Astrocyte (in vitro differentiated cells and primary cell): ENCODE results near the gene PDLIM3. TPM values are rescaled to one million over a fixed set of nuclear protein-coding genes. Genes with fewer than 3 reads are reported as not detected.

ENCODE experiments used
- DNase-seq: peaks from one replicate; pipeline ENCODE4 v3.0.0-alpha.2; 2010; ENCODE audit warnings: low read depth
- FAIRE-seq: peaks from 2 replicates; lab custom pipeline; 2011; peaks lifted over from hg19 to GRCh38; lab: Jason Lieb, UNC
- H2AFZ ChIP-seq: 2 replicates; pipeline ENCODE4 v1.6.0; 2012; ENCODE audit warnings: low read depth, low read length, inconsistent platforms
- H3K27ac ChIP-seq: 2 replicates; pipeline ENCODE4 v1.5.1; 2011; ENCODE audit warnings: low read depth, low read length, inconsistent platforms
- H3K27me3 ChIP-seq: 2 replicates; pipeline ENCODE4 v1.6.0; 2011; ENCODE audit warnings: low read length, inconsistent platforms; ENCODE audit not compliant: insufficient read depth
- H3K36me3 ChIP-seq: 2 replicates; pipeline ENCODE4 v1.5.1; 2011; ENCODE audit warnings: low read length, inconsistent platforms; ENCODE audit not compliant: insufficient read depth
- H3K4me1 ChIP-seq: 2 replicates; pipeline ENCODE4 v1.5.1; 2011; ENCODE audit warnings: low read length, inconsistent platforms; ENCODE audit not compliant: insufficient read depth
- H3K4me2 ChIP-seq: 2 replicates; pipeline ENCODE4 v1.6.0; 2012; ENCODE audit warnings: low read length, inconsistent platforms
- H3K4me3 ChIP-seq: 2 replicates; pipeline ENCODE4 v1.5.1; 2011; ENCODE audit warnings: low read depth, mild to moderate bottlenecking, low read length, inconsistent platforms; ENCODE audit not compliant: insufficient read depth
- H3K79me2 ChIP-seq: 2 replicates; pipeline ENCODE4 v1.6.0; 2012; ENCODE audit warnings: mild to moderate bottlenecking, low read length, inconsistent platforms; ENCODE audit not compliant: insufficient read depth
- H3K9ac ChIP-seq: 2 replicates; pipeline ENCODE4 v1.6.0; 2012; ENCODE audit warnings: mild to moderate bottlenecking, low read length, inconsistent platforms
- H3K9me3 ChIP-seq: 2 replicates; pipeline ENCODE4 v1.5.1; 2012; ENCODE audit warnings: low read depth, mild to moderate bottlenecking, low read length, inconsistent platforms; ENCODE audit not compliant: insufficient read depth
- H4K20me1 ChIP-seq: 2 replicates; pipeline ENCODE4 v1.6.0; 2012; ENCODE audit warnings: low read length, inconsistent platforms; ENCODE audit not compliant: insufficient read depth
- H3K27ac Mint-ChIP-seq: one replicate; pipeline ENCODE4 v1.8.0; 2021; ENCODE audit warnings: mild to moderate bottlenecking, mixed read lengths; ENCODE audit not compliant: unreplicated experiment
- H3K27me3 Mint-ChIP-seq: one replicate; pipeline ENCODE4 v1.8.0; 2021; ENCODE audit warnings: low read depth, mixed read lengths; ENCODE audit not compliant: unreplicated experiment
- H3K36me3 Mint-ChIP-seq: one replicate; pipeline ENCODE4 v1.8.0; 2021; ENCODE audit warnings: low read depth, mixed read lengths; ENCODE audit not compliant: unreplicated experiment
- H3K4me1 Mint-ChIP-seq: one replicate; pipeline ENCODE4 v1.8.0; 2021; ENCODE audit warnings: low read depth, mixed read lengths; ENCODE audit not compliant: unreplicated experiment
- H3K4me3 Mint-ChIP-seq: one replicate; pipeline ENCODE4 v1.8.0; 2021; ENCODE audit warnings: mild to moderate bottlenecking, moderate library complexity, mixed read lengths; ENCODE audit not compliant: unreplicated experiment
- H3K9me3 Mint-ChIP-seq: one replicate; pipeline ENCODE4 v1.8.0; 2021; ENCODE audit warnings: mild to moderate bottlenecking, mixed read lengths; ENCODE audit not compliant: unreplicated experiment
- CTCF ChIP-seq: IDR thresholded peaks from 2 replicates; pipeline ENCODE4 v1.5.1; 2011; ENCODE audit warnings: low read depth, mild to moderate bottlenecking, inconsistent platforms, low read length, moderate library complexity; ENCODE audit not compliant: insufficient read depth
- EZH2 ChIP-seq: IDR thresholded peaks from 2 replicates; pipeline ENCODE4 v1.6.1; 2012; ENCODE audit warnings: mild to moderate bottlenecking, low read length, inconsistent platforms; ENCODE audit not compliant: insufficient read depth
- total RNA-seq: library from RNA; stranded (reverse); gene quantifications from 2 replicates; pipeline ENCODE4 v1.2.1, GENCODE V29; 2021

Gene PDLIM3
- total RNA-seq, 1 donor from 2014 or later = 28.5 TPM

- Histone ChIP-seq H4K20me1 (no peaks in the 10 kb centered on the region), H3K9me3 (no peaks in the 10 kb centered on the region), H3K4me3 (no peak overlapping the region), H3K36me3 (no peaks in the 10 kb centered on the region), H3K27ac (no peak overlapping the region), H3K4me2 (no peak overlapping the region), H3K9ac (no peak overlapping the region), H3K27me3 (no peaks in the 10 kb centered on the region), H3K4me1 (peaks cover 4% of the 10 kb centered on the region), H3K79me2 (no peaks in the 10 kb centered on the region), H2AFZ (no peak overlapping the region)
- H3K4me3 Mint-ChIP-seq = no peak overlapping the region
- no peak overlapping the region for H3K27ac Mint-ChIP-seq
- DNase-seq (no peak), FAIRE-seq (no peak)
- no peak for TF ChIP-seq CTCF
- no peak for TF ChIP-seq EZH2
- H3K27me3 Mint-ChIP-seq = peaks cover 5% of the 10 kb centered on the region
- H3K9me3 Mint-ChIP-seq = peaks cover 10% of the 10 kb centered on the region
- peaks cover 2% of the 10 kb centered on the region for H3K36me3 Mint-ChIP-seq
- peaks cover 11% of the 10 kb centered on the region for H3K4me1 Mint-ChIP-seq
Observed at GRCh38 chr4:185554365-185555126, 19.2 kb upstream of the PDLIM3 start.

GRCh38 chr4:185552254-185552653 is 16.9 kb upstream of the PDLIM3 start:
- DNase-seq (no peak), FAIRE-seq (no peak)
- Mint-ChIP-seq H3K4me1 (peaks cover 4% of the 10 kb centered on the region), H3K27me3 (peaks cover 5% of the 10 kb centered on the region), H3K9me3 (peaks cover 4% of the 10 kb centered on the region), H3K27ac (no peak overlapping the region), H3K4me3 (no peak overlapping the region), H3K36me3 (no peaks in the 10 kb centered on the region)
- no peak overlapping the region for H3K4me2 ChIP-seq
- no peak overlapping the region for H2AFZ ChIP-seq
- no peak overlapping the region for H3K4me3 ChIP-seq
- no peaks in the 10 kb centered on the region for H4K20me1 ChIP-seq
- no peaks in the 10 kb centered on the region for H3K4me1 ChIP-seq
- no peaks in the 10 kb centered on the region for H3K36me3 ChIP-seq
- no peaks in the 10 kb centered on the region for H3K9me3 ChIP-seq
- H3K9ac ChIP-seq = no peak overlapping the region
- H3K27ac ChIP-seq = no peak overlapping the region
- H3K27me3 ChIP-seq = no peaks in the 10 kb centered on the region
- no peaks in the 10 kb centered on the region for H3K79me2 ChIP-seq
- TF ChIP-seq EZH2 (no peak), CTCF (no peak)

GRCh38 chr4:185550933-185551332 is 15.6 kb upstream of the PDLIM3 start:
- Histone ChIP-seq H3K4me1 (no peaks in the 10 kb centered on the region), H3K4me2 (no peak overlapping the region), H3K9ac (no peak overlapping the region), H4K20me1 (no peaks in the 10 kb centered on the region), H3K79me2 (no peaks in the 10 kb centered on the region), H3K36me3 (no peaks in the 10 kb centered on the region), H3K27ac (no peak overlapping the region), H3K9me3 (no peaks in the 10 kb centered on the region), H3K4me3 (no peak overlapping the region), H3K27me3 (no peaks in the 10 kb centered on the region), H2AFZ (no peak overlapping the region)
- Mint-ChIP-seq H3K4me3 (no peak overlapping the region), H3K4me1 (peaks cover 4% of the 10 kb centered on the region), H3K36me3 (no peaks in the 10 kb centered on the region), H3K27me3 (peaks cover 7% of the 10 kb centered on the region), H3K27ac (no peak overlapping the region), H3K9me3 (peaks cover 3% of the 10 kb centered on the region)
- TF ChIP-seq CTCF (no peak), EZH2 (no peak)
- FAIRE-seq (no peak), DNase-seq (no peak)
